Testis (tissue), 3 donors: ENCODE results near the gene FCN2. TPM values are rescaled to one million over a fixed set of nuclear protein-coding genes. Genes with fewer than 3 reads are reported as not detected.

Experiments used
- DNase-seq: peaks from one replicate; pipeline ENCODE4 v3.0.0-alpha.2; 2019
- H3K27ac ChIP-seq, 2 donors: fragments of 200-600 bp; sonication (generic); one replicate each; pipeline ENCODE4 v1.5.1; 2019
- H3K27me3 ChIP-seq: fragments of 200-600 bp; sonication (generic); one replicate; pipeline ENCODE4 v1.5.1; 2019
- H3K36me3 ChIP-seq: fragments of 200-600 bp; sonication (generic); one replicate; pipeline ENCODE4 v1.5.1; 2017; ENCODE audit warnings: low read depth; ENCODE audit errors: missing control alignments
- H3K4me1 ChIP-seq: fragments of 200-600 bp; sonication (generic); one replicate; pipeline ENCODE4 v1.5.1; 2019
- H3K4me3 ChIP-seq, 2 donors: fragments of 200-600 bp; sonication (generic); one replicate each; pipeline ENCODE4 v1.5.1; 2017 to 2019
- H3K9me3 ChIP-seq: fragments of 200-600 bp; sonication (generic); one replicate; pipeline ENCODE4 v1.5.1; 2017
- POLR2A ChIP-seq: fragments of 450-650 bp; IDR thresholded peaks from one replicate; pipeline ENCODE4 v1.6.1; 2017; ENCODE audit warnings: antibody characterized with exemption, mild to moderate bottlenecking, moderate library complexity
- WGBS, 2 donors: methylation state at CpG; one replicate each; pipeline ENCODE4 v1.1.5; 2018; 5-methylcytosine and 5-hydroxymethylcytosine counted together
- intact Hi-C: fragments of 100-400 bp; cut with DNase I; formaldehyde crosslinking; loops from one replicate; pipeline ENCODE4 v1.15.1; 2023; ENCODE audit warnings: low total_unique reads
- polyA plus RNA-seq: library from polyadenylated mRNA; stranded (reverse); fragments of 350-450 nt; fragmentation: Illumina TruSeq; extraction: RNeasy Lipid Tissue Mini Kit (QIAGEN cat#74804); gene quantifications from one replicate; pipeline ENCODE4 v1.2.3, GENCODE V29; 2014; ENCODE audit warnings: low read depth, low replicate concordance; ENCODE audit not compliant: insufficient read depth
- total RNA-seq, 2 donors: library from RNA; depleted of rRNA; stranded (reverse); fragments of >200 nt; gene quantifications; one replicate each; pipeline ENCODE4 v1.2.3, GENCODE V29; 2016
- TF ChIP-seq, protein P1 (sequence below), 3 experiments: fragments of 450-650 bp in 2 of 3; fragments of 200-600 bp in 1 of 3; sonication (generic) in 1 of 3; IDR thresholded peaks; one replicate each; pipeline ENCODE4 v1.5.1; 2016 to 2019; ENCODE audit warnings: antibody characterized with exemption in 3 of 3, mild to moderate bottlenecking in 2 of 3, moderate library complexity in 1 of 3

The FCN2 gene
- total and polyA plus RNA-seq, 3 donors from 2014 or later, result 0.43 TPM; not detected in 2

DNA sequence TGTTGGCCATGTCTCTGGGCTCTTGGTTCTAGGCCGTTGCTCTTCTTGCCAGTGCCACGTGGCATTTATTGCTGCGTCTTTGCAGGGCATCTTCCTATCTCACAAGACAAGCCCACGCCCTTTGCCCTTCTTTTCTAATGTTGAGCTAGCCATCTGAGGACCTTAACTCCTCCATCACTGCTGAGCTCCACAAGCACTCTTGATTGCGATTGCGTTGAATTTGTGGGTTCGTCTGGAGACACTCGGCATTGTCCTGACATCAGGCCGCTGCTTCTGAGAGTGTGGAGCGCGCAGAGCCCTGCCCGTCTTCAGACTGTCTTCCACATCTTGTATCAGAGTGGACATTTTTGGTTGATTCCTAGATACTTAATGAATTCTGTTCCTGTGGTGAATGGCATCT, 51.6 kb downstream of the FCN2 start:
- 94 to 95% methylated on average over 12 of the region's 12 CpGs for WGBS, 2 donors
- no peak for DNase-seq
- Histone ChIP-seq H3K27me3 (no peaks in the 10 kb centered on the region), H3K4me1 (no peaks in the 10 kb centered on the region), H3K4me3 (no peak overlapping the region), H3K36me3 (no peaks in the 10 kb centered on the region), H3K27ac (no peak overlapping the region), H3K9me3 (no peaks in the 10 kb centered on the region)
- TF ChIP-seq POLR2A, result no peak
- TF ChIP-seq, protein P1, sequence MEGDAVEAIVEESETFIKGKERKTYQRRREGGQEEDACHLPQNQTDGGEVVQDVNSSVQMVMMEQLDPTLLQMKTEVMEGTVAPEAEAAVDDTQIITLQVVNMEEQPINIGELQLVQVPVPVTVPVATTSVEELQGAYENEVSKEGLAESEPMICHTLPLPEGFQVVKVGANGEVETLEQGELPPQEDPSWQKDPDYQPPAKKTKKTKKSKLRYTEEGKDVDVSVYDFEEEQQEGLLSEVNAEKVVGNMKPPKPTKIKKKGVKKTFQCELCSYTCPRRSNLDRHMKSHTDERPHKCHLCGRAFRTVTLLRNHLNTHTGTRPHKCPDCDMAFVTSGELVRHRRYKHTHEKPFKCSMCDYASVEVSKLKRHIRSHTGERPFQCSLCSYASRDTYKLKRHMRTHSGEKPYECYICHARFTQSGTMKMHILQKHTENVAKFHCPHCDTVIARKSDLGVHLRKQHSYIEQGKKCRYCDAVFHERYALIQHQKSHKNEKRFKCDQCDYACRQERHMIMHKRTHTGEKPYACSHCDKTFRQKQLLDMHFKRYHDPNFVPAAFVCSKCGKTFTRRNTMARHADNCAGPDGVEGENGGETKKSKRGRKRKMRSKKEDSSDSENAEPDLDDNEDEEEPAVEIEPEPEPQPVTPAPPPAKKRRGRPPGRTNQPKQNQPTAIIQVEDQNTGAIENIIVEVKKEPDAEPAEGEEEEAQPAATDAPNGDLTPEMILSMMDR (IDR thresholded peaks at IDR 0.05), result no peak
- intact Hi-C loops, result no loop called here

DNA sequence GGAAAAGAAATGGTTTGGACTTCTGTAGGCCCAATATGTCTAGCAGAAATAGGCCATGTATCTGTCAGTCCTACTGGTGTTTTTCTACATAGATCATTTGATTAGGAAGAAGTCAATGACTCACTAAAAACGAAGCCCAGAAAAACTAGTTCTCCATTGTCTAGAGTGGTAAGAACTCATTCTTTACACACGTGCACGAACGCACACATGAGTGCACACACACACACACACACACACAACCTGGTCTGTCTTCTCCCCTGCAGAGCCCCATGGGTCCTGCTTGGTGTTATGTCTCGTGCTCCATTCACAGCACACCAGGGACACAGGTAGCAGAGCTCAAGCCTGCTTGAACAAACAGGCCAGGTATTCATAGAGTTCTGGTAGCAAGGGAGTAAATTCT, 52.0 kb downstream of the FCN2 start:
- no peaks in the 10 kb centered on the region for H3K9me3 ChIP-seq
- H3K36me3 ChIP-seq, result no peaks in the 10 kb centered on the region
- 89 to 93% methylated on average over 5 of the region's 5 CpGs for WGBS, 2 donors
- no peak overlapping the region for H3K4me3 ChIP-seq
- no peak for TF ChIP-seq POLR2A
- H3K27me3 ChIP-seq, result no peaks in the 10 kb centered on the region
- no peak overlapping the region for H3K27ac ChIP-seq
- no peak for DNase-seq
- H3K4me1 ChIP-seq, result no peaks in the 10 kb centered on the region
- intact Hi-C loops, result no loop called here

DNA sequence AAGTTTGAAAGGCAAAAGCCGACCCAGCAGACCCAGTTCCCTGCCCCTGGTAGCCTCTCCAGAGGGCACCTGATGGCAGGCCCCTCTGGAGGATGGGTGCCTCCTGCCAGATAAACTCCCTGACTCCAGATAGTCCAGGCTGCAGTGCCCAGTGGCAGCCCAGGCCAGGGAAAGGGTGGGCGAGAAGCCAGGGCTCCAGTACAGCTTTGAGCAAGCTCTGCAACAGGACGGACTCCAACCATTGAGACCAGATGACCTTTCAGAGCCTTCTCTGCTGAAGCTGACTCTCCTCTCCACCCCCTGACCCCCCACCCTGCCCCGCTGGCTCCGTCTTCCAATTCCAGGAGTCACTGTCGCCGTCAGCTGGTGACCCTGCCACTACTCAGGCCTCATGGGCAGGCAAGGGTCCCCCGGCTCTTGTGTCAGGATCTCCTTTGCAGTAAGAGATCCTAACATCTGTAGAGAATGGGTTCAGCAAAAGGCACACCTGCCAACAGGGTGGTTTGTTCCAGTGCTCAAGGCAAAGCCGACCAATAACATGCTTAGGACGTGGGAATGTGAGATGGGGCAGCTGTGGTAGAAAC, 52.6 kb downstream of the FCN2 start:
- Histone ChIP-seq H3K9me3 (no peaks in the 10 kb centered on the region), H3K27me3 (no peaks in the 10 kb centered on the region), H3K4me3 (no peak overlapping the region), H3K4me1 (no peaks in the 10 kb centered on the region), H3K27ac (no peak overlapping the region), H3K36me3 (no peaks in the 10 kb centered on the region)
- intact Hi-C loops, result no loop called here
- DNase-seq, result no peak
- whole genome bisulfite sequencing, 2 donors, result 93 to 94% methylated on average over 9 to 10 of the region's 10 CpGs
- no peak for TF ChIP-seq POLR2A
- TF ChIP-seq, protein P1 (IDR thresholded peaks at IDR 0.05), result no peak

DNA sequence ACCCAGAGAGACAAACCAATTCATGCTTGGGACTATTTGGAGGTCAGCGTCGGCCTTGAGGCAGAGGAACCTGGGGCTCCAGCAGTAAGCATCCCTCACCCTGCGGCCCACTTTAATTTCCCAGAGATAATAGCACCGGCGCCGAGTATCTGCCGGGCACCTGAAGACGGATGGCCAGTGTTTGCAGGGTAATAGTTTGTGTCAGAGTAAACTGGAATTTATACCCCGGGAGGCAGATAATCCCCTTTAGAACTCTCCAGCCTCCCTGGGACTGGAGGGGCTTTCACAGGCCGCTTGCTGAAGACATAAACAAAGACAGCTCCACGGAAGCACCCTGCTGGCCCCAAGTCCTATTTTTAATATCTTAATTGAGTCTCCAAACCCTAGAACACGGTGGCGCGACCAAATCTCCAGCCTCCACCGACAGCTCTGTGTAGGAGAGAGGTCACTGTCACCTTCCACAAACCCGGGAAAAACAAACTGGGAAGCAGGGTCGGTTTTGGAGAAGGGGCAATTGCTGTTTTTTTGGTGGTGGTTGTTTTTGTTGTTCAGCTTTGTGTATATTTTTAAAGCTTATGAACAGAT, 54.5 kb downstream of the FCN2 start:
- intact Hi-C loops, result no loop called here
- Histone ChIP-seq H3K4me3 (no peak overlapping the region), H3K27ac (no peak overlapping the region), H3K36me3 (no peaks in the 10 kb centered on the region), H3K27me3 (no peaks in the 10 kb centered on the region), H3K9me3 (no peaks in the 10 kb centered on the region), H3K4me1 (no peaks in the 10 kb centered on the region)
- DNase-seq, result no peak
- TF ChIP-seq POLR2A, result no peak
- TF ChIP-seq, protein P1 (IDR thresholded peaks at IDR 0.05), result no peak
- 64 to 76% methylated on average over 17 of the region's 17 CpGs for WGBS, 2 donors

DNA sequence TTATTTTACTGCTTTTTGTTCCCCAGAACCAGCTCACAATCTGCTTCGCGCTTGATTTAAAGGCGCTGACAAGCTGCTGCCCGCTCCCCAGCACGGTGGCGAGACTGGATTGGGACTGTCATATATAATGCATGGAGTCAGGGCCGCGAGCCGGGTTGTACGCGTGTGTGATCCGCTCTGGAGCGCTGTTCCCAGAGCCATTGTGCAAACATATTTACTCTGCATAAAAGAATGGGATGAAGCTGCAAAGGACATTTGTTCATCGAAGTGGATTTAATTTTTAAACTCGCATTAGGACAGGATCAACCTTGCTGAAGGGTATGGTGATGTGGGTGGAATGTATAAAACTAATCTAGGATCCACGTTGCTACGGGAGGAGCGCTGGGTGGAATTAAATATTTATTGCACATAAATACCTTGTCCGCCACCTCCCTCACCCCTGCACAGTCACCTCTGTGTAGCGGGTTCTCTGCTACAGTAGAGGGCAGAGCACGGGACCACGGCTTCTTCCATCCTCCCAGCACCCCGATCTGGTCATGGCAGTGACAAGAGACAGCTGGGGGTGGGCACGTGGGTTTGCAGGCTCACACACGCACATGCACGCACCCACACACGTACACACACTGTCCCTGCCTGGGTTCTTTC, 55.2 kb downstream of the FCN2 start:
- DNase-seq, result no peak
- no peak overlapping the region for H3K27ac ChIP-seq
- H3K27me3 ChIP-seq, result no peaks in the 10 kb centered on the region
- H3K9me3 ChIP-seq, result no peaks in the 10 kb centered on the region
- intact Hi-C loops, result no loop called here
- H3K36me3 ChIP-seq, result no peaks in the 10 kb centered on the region
- TF ChIP-seq, protein P1 (IDR thresholded peaks at IDR 0.05), result no peak
- TF ChIP-seq POLR2A, result no peak
- no peak overlapping the region for H3K4me3 ChIP-seq
- WGBS, 2 donors, result 74 to 79% methylated on average over 20 to 27 of the region's 27 CpGs
- no peaks in the 10 kb centered on the region for H3K4me1 ChIP-seq
